SU-DHL-6 (cell line): ENCODE data around the gene SART3.

Source experiments
- CTCF ChIP-seq: fragments of 200-600 bp; sonication (generic); IDR thresholded peaks from one replicate; pipeline ENCODE4 v1.5.1; 2017; ENCODE audit warnings: antibody characterized with exemption, mild to moderate bottlenecking, low read length, moderate library complexity; ENCODE audit not compliant: insufficient read depth, poor library complexity, severe bottlenecking
- EZH2phosphoT487 ChIP-seq: fragments of 200-600 bp; sonication (generic), shearing (Covaris generic); conservative IDR thresholded peaks from 2 replicates; pipeline ENCODE4 v1.6.1; 2018; ENCODE audit warnings: mild to moderate bottlenecking, antibody characterized with exemption, low read length, moderate library complexity, mixed read lengths

GRCh38 chr12:108482717-108483212 is 78.2 kb downstream of the SART3 start:
- TF ChIP-seq CTCF (no peak), EZH2phosphoT487 (no peak)
